Activated T-cell treated with anti-CD3 and anti-CD28 coated beads, Interleukin-2, amount 50 U/mL, for 48 hours (primary cell): ENCODE data around the gene OBSCN.

Experiments
- DNase-seq, 2 experiments: peaks; one replicate each; pipeline ENCODE4 v3.0.0-alpha.2; 2020

The OBSCN gene

GRCh38 chr1:228359613-228360532 is 152.0 kb downstream of the OBSCN start:
- no peak for DNase-seq

GRCh38 chr1:228360533-228361313 is 152.9 kb downstream of the OBSCN start:
- no peak for DNase-seq

- DNase-seq: no peak
Measured at GRCh38 chr1:228361314-228362140, 153.7 kb downstream of the OBSCN start.

- DNase-seq: no peak
Measured at GRCh38 chr1:228362141-228362883, 154.5 kb downstream of the OBSCN start.

DNA sequence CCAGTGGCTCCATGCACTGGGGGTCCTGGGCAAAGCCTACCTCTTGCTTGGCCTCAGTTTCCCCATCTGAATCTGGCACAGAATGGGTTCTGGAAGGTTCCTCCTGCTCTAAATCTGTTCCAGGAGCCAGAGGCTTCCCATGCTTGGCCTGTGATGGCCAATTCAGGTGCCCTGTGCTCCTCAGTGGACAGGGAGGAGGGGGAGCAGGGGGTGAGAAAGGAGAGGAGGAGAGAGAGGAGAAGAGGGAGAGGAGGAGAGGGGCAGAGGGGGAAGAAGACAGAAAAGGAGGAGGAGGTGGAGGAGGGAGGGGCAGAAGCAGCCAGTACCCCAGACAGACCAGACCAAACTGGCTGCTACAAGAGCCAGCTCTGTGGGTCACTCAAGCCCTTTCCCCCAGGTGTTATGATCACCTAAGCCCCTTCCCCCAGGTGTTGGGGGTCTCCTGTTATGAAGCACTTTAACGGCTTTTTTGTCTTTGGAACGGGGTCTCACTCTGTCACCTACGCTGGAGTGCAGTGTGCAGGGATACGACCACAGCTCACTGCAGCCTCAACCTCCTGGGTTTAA is 155.1 kb downstream of the OBSCN start:
- DNase-seq: no peak

DNA sequence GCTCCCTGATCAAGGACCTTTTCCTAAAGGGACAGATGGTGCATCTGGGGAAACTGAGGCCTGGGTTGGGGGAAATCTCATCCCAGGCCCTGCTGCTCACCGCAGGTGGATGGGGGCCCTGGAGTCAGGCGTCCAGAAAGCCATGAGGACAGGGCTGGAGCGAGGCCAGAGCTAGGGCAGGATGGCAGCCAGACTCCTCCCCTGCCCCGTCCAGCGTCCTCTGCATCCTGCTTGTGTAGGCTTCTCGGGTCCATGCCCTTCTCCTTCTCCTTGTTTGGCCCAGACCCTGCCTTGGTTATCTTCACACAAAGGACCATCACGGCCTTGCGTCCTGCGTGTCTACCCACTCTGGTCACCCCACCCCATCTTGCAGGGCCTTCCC is 155.8 kb downstream of the OBSCN start:
- DNase-seq: no peak

GRCh38 chr1:228364068-228364705 is 156.3 kb downstream of the OBSCN start:
- DNase-seq: no peak

DNA sequence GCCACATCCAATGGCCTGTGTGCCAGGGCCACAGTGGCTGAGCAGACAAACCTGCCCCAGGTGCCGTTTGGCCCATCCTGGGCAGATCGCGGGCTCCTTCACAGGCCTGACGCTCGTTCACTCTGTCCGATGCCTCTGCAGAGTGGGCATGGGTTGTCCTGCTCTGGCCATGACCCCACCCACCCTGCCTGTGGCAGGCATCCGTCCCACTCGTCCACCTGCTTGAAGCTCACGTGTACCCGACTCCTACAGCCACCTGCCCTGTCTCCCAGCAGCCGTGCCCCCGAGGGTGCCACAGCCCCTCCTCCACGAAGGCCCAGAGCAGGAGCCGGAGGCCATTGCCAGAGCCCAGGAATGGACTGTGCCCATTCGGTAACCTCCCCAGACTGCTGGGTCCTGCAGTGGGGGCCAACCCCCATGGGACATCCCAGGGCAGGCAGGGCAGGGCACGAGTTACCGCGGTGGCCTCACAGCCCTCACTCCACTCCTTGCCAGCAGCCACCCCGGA is 156.9 kb downstream of the OBSCN start:
- no peak for DNase-seq

DNA sequence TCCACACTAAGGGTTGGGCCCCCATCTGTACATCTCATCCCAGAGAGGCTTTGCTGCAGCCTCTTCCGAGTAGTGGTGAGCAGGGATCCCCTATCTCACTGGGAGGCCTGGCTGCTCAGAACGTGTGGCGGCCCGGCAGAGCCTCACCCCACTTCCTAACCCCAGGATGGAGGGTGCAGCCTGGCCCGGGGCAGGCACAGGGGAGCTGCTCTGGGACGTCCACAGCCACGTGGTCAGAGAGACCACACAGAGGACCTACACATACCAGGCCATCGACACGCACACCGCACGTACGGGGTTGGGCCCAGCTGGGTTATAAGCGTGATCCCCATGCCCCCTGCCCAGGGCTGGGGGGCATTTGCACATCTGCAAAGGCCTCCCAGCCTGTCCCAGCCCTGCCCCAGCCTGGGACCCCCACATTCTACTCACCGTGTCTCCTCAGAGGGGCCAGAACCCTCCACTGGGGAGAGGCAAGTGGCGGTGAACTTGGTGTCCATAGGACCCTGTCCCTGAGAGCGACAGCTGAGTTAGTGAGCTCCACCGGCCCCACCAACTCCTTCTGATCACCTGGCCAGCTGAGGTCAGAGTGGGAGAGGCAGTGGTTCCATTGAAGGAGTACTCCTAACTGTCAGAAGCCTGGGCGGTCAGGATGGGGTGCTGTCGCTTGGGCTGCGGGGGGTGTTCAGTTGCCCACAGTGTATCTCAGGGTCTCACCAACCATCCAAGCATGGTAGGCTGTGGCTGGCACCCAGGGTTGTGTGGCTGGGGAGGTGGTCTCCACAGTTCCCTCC is 157.6 kb downstream of the OBSCN start:
- DNase-seq: no peak

DNA sequence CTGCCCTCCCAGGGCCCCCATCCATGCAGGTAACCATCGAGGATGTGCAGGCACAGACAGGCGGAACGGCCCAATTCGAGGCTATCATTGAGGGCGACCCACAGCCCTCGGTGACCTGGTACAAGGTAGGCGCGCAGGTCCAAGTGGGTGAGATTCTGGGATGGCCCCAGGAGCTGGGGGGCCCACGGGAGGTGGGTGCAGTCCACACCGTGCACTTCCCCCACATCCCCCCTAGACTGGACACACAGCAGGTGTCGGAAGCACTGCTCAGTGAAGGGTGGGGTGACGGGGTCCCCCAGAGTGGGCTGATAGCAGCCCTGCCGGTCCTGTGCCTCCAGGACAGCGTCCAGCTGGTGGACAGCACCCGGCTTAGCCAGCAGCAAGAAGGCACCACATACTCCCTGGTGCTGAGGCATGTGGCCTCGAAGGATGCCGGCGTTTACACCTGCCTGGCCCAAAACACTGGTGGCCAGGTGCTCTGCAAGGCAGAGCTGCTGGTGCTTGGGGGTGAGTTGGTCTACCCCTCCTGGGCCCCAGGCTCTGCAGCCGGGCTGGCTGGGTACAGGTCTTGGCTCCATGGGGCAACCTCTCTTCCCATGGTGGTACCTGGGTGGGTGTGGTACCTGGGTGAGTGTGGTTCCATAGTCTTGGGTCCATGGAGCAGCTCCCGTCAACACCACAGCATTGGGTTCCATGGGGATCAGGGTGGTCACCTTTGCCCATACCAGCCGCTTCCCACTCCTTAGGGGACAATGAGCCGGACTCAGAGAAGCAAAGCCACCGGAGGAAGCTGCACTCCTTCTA is 158.4 kb downstream of the OBSCN start:
- no peak for DNase-seq

- DNase-seq: no peak
Measured at GRCh38 chr1:228366866-228367741, 159.3 kb downstream of the OBSCN start.

- DNase-seq: no peak
Measured at GRCh38 chr1:228367798-228368791, 160.3 kb downstream of the OBSCN start.

DNA sequence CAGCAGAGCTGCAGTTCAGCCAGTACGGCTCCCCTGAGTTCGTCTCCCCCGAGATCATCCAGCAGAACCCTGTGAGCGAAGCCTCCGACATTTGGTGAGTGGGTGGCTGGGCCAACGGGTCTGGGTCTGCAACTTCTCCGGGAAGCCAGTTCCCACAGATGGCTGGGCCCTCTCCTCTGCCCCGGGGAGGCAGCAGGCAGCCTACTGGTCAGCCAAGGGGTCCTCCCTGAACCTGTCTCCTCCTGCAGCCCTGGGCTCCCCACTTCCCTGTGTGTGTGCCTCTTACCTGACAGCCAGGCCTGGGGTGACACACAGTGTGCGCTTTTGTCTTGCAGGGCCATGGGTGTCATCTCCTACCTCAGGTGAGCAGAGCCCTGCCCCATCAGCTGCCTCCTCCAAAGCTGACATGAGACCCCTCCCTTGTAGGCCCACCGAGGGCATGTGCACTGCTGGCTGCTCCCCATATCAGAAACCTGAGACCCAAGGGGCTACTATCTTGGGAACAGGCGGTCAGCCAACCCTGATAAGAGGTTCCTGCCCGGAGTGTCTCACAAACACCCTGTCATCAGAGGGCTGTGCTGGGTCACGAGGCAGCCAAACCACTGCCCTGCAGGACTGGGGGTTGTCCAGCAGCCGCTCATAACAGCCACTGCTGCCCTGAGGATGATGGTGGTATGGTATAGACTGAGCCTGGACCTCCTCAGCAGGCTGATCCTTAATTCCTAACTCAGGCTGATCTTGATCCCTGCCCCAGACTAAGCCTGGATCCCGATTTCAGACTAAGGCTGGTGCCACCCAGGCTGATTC is 161.2 kb downstream of the OBSCN start:
- DNase-seq: no peak

DNA sequence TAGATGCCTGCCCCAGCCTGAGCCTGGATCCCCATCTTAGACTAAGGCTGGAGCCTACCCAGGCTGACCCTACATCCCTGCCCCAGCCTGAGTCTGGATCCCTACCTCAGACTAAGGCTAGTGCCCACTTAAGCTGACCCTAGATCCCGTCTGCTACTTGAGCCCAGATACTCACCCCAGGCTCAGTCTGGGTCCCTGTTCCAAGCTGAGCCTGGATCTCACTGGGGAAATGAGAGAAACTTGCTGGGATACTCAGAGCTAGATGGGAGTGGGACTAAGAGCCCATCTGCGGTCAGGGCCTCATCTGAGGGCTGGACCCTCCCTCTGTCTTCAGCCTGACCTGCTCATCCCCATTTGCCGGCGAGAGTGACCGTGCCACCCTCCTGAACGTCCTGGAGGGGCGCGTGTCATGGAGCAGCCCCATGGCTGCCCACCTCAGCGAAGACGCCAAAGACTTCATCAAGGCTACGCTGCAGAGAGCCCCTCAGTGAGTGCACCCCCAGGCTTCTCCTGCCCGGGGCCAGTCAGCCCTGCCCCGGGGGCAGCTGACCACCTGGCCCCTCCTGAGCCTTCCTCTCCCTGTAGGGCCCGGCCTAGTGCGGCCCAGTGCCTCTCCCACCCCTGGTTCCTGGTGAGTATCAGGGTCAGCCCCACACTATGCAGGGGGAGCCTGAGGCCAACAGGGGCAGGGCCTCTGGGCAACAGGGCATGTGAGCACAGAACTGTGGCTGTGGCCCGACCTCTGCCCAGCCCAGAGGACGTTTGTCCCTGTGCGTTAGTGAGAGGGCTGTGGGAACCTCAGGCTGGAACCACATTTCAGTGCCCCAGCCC is 162.0 kb downstream of the OBSCN start:
- DNase-seq: no peak

- no peak for DNase-seq
Measured at GRCh38 chr1:228370439-228370940, 162.6 kb downstream of the OBSCN start.
